GM21528 (cell line): ENCODE results near the gene CAPS.

Source experiments
- ATAC-seq: cut with Tn5 transposase; IDR thresholded peaks from one replicate; pipeline ENCODE4 v1.9.1; 2021; ENCODE audit warnings: mild to moderate bottlenecking, moderate library complexity; ENCODE audit not compliant: unreplicated experiment, low FRiP score

Gene CAPS

DNA sequence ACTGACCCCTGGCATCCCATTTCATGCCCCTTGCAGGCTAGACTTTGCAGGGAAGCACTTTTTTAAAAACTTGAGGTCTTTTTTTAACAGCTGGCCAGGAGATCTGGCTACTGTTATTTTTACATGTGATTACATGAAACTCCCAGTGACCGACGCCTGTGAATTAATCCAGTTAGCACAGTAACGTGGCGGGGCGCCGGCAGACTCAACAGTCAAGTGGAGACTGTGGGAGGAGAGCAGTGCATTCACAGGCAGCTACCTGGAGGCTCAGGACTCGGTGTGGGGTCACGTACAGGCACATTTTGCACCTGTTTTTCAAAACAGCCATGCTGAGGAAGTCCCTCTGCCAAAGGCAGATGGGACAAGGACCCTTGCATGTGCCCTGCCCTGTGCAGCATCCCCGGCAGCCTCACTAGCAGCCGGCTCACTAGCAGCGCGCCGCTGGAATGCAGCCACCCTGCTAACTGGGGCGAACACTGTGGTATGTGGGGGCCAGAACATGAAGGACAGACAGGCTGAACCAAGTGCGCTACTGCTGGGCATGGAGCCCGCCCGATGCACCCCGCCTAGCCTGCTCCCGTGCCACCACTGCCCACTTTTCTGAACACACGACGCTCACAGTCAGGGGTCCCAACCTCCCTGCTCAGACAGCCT is 18.7 kb downstream of the CAPS start:
- no peak for ATAC-seq

- ATAC-seq, result no peak
Observed at GRCh38 chr19:5933391-5934068, 19.5 kb downstream of the CAPS start.

GRCh38 chr19:5934069-5934401 is 20.0 kb downstream of the CAPS start:
- ATAC-seq, result no peak

DNA sequence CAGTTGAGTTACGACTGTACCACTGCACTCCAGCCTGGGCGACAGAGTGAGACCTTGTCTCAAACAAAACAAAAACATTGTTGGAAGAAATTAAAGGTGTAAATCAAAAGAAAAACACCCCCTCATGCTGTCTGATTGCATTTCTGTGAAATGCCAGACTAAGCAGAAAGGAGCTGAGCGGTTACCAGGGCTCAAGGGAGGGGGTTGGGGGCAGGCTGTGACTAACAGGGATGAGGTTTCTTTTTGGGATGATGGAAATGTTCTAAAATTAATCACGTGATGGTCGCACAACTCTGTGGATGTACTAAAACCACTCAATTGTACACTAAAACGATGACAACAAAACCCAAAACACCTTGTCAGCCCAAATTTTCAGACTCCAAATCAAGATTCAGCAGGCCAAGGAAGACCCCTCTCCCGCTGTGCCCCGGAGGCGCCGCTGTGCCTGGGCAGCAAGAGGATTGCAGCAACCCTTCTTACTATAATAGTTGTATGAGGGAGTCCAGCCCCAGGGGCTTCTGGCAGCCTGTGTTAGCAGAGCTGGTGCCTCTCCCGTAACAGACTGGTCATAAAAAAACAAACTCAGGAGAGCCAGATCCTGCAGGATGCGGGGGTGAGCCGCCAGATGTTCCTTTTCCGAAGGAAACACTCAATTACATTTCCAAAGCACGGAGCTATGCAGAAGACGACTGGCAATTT is 20.9 kb downstream of the CAPS start:
- no peak for ATAC-seq

DNA sequence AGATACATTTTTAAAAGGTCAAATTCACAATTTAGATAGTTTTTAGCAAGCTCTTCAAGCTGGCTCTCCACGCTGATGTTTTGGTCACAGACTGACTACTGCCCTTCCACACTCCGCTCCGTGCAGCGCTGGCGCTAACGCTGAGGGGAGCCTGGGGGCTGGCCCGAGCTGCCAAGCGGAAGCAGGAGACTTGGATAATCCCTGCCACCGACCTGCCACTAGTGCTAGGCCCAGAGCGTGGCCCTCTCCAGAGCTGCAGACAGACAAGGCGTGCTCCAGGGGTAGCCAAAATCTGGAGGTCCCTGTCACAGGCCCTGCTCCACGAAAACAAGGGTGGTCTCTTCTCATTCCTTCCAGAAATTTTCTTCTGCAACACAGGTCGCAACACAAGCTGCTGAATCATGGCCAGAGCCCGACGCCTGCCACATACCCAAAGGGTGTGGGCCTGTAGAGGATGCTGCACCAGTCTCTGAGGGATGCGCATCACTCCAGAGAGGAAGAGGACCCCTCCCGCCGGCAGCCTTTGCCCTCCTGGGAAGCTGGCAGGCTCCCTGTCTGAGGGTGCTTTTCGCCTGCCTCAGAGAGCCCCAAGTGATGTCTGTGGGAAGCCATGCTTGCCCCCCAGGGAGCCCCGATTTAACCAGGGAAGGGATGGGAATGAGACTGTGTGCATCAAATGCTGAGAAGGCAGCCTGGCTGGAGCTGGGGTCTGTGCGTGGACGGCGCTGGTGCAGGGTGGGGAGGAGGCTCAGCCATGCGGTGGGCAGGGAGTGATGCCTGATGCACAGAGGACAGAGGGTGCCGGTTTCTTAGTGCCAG is 21.6 kb downstream of the CAPS start:
- ATAC-seq, result no peak

DNA sequence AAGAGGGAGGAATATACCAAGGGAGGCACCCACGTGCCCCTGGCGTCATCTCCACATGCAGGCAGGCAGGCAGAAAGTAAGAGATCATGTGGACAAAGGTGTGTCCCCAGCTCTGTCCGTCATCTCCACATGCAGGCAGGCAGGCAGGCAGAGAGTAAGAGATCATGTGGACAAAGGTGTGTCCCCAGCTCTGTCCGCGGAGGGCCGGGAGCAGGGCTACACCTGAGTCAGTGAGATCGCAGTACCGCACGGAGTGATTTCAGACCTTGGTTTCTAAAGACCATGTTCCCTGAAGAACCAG is 22.2 kb downstream of the CAPS start:
- no peak for ATAC-seq

DNA sequence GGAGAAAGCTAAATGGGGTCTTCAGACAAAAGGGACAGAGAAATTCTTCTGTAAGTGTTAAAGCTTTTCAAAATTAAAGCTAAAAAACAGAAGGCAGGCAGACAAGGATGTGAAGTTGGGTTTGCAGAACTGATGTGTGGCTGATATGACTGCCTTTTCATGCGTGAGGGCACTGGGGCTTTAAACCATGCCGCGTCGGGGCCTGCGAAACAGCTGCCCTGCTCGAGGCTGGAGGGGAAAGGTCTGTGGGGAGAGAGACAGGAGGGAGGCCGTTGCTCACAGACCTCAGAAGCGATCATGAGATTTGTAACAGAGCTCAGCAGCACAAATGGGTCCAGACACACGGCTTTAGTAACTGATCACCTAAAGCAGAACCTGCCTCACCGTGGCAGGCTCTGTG is 23.5 kb downstream of the CAPS start:
- no peak for ATAC-seq

- no peak for ATAC-seq
Observed at GRCh38 chr19:5940260-5941208, 26.5 kb downstream of the CAPS start.

GRCh38 chr19:5941673-5942072 is 27.6 kb downstream of the CAPS start:
- no peak for ATAC-seq

DNA sequence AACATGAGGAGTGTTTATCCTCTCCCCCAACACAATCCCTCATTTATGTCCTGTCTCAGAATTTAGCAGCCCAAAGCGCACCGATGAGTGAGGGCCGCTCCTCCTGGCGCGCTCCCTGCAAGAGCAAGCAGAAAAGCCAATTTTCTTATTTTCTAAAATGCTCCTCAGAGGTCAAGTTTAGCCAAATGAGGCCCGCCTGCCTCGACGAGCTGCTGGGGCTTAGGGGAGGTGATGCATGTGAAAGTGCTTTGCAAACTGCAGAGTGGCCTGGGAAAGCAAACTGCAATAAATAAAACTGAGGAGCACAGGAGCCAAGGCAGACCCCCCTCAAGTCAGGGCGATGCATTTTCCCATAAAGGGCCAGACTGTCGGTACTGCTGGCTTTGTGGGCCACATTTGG is 29.0 kb downstream of the CAPS start:
- no peak for ATAC-seq

- no peak for ATAC-seq
Observed at GRCh38 chr19:5943623-5944022, 29.6 kb downstream of the CAPS start.

DNA sequence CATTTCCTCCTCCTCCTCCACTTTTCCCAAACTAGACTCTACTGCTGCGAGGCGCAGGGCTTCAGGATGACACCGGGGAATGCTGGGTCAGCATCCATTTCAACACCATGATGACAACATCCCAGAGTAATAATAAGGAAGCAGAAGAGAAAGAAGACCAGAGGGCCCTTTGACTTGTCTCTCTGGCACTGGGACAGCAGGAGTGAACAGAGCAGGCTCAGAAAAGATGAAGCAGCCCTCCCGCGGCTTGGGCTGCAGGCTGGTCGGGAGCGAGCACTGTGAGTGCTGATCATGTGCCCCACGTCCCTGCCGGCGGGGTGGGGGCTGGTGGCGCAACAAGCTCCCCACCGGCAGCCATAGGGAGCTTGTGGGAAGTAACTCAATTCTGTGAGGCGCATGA is 33.4 kb downstream of the CAPS start:
- ATAC-seq, result no peak

DNA sequence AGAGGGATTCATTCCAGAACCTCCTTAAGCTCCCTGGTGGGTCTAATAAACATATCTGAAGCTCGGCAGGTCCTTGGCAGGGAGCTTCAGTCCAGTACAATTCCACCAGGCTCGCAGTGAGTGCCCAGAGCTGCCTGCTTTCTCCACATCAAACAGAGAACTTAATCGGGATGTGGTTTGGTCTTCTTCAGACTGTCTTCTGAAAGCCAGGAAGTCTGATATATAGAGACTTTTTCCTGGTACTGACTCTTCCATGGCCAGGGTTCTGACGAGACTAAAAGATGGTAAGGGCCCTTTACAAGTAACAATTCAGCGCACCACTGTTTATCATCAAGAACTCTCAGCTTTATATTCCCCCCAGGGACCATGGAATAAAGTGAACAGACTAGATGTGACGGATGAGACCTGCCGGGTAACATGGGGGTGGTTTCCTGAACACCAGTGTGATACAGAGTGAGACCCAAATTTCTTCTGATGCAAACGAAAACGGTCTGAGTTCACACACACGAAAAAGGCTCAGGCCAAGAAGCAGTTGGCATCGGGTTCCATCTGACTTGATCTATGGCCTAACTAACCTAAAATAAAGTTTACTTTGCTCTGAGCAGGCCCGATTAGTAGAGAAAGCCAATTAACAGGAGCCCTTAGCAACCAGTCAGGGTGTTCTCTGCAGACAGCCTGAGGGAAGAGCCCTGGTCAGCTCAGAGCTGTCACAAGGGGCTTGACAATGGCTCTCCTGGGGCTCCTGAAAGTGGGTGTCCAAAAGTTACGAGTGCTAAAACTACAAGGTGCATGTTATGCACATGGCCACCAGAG is 34.9 kb downstream of the CAPS start:
- ATAC-seq, result no peak

DNA sequence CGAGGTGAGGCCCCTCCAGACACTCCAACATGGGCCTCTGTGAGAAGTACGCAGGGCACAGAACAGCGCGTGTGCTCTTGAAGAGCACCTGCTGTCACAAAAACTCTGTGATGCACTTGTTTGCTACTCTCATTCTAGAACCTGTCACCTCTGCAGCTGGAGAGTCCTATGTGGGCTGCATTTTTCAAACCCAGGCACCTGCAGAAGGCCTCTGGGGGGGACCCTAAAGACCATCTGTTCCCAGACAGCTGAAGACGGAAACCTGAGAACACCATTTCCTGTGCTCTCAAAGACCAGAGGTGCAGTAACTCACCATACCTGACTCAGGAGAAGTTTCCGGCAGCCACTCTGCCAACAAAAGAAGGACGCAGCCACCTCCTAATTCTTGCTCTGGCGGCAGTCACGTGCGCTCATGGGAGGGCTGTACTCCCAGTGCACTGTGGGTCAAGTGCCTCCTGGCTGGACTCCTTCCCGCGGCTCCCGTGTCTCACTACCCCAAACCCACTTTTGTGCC is 35.8 kb downstream of the CAPS start:
- no peak for ATAC-seq

GRCh38 chr19:5950741-5951140 is 36.7 kb downstream of the CAPS start:
- ATAC-seq, result no peak

- ATAC-seq, result no peak
Observed at GRCh38 chr19:5951338-5951861, 37.3 kb downstream of the CAPS start.

GRCh38 chr19:5952193-5953029 is 38.4 kb downstream of the CAPS start:
- ATAC-seq, result no peak

GRCh38 chr19:5953030-5953589 is 39.1 kb downstream of the CAPS start:
- no peak for ATAC-seq
